Activated CD8-positive, alpha-beta T cell treated with anti-CD3 and anti-CD28 coated beads for 36 hours (primary cell): ENCODE results near the gene CAMK2N1. TPM values are rescaled to one million over a fixed set of nuclear protein-coding genes. Genes with fewer than 3 reads are reported as not detected.

Experiments used
- ATAC-seq: fragments of 200-7000 bp; cut with Tn5 transposase; one replicate; pipeline ENCODE4 v1.10.0; 2021; ENCODE audit warnings: mild to moderate bottlenecking, moderate library complexity
- CTCF ChIA-PET: fragments of 350-600 bp; sonication (Branson Sonifier 250); formaldehyde crosslinking; loops from one replicate; lab custom pipeline; 2021; ENCODE audit warnings: antibody characterized with exemption; lab: Charles Lee
- POLR2A ChIA-PET: fragments of 350-600 bp; sonication (Branson Sonifier 250); formaldehyde crosslinking; loops from one replicate; lab custom pipeline; 2021; ENCODE audit warnings: antibody characterized with exemption; lab: Charles Lee
- DNase-seq: peaks from one replicate; pipeline ENCODE4 v3.0.0-alpha.2; 2020
- H3K27ac Mint-ChIP-seq: one replicate; pipeline ENCODE4 v1.8.0; 2021; ENCODE audit warnings: mild to moderate bottlenecking, mixed read lengths
- H3K27me3 Mint-ChIP-seq: one replicate; pipeline ENCODE4 v1.8.0; 2021; ENCODE audit warnings: mixed read lengths
- H3K36me3 Mint-ChIP-seq: one replicate; pipeline ENCODE4 v1.8.0; 2021; ENCODE audit warnings: low read depth, mixed read lengths
- H3K4me1 Mint-ChIP-seq: one replicate; pipeline ENCODE4 v1.8.0; 2021; ENCODE audit warnings: low read depth, mixed read lengths
- H3K4me3 Mint-ChIP-seq: one replicate; pipeline ENCODE4 v1.8.0; 2021; ENCODE audit warnings: mild to moderate bottlenecking, moderate library complexity, mixed read lengths
- H3K9me3 Mint-ChIP-seq: one replicate; pipeline ENCODE4 v1.8.0; 2021; ENCODE audit warnings: mixed read lengths
- CTCF ChIP-seq: fragments of 200-600 bp; IDR thresholded peaks from one replicate; pipeline ENCODE4 v1.8.0; 2022; ENCODE audit warnings: antibody characterized with exemption, mild to moderate bottlenecking
- intact Hi-C: fragments of 100-400 bp; cut with micrococcal nuclease; formaldehyde crosslinking; loops from one replicate; pipeline ENCODE4 v1.10.0; 2022
- total RNA-seq, 2 experiments: library from RNA; stranded (reverse); gene quantifications; one replicate each; pipeline ENCODE4 v1.2.3, GENCODE V29; 2021

Gene CAMK2N1
- total RNA-seq, 2 experiments from 2014 or later, result 0.67 to 0.86 TPM

GRCh38 chr1:20439282-20439681, 46.7 kb downstream of the CAMK2N1 start:
- Mint-ChIP-seq H3K4me3 (no peak overlapping the region), H3K4me1 (no peaks in the 10 kb centered on the region), H3K9me3 (no peaks in the 10 kb centered on the region), H3K36me3 (no peaks in the 10 kb centered on the region), H3K27me3 (peaks cover 20% of the 10 kb centered on the region), H3K27ac (no peak overlapping the region)
- ChIA-PET CTCF (interaction anchor here (0.8 to 1.8 kb wide), 4 partner anchors 9 to 244 kb away, joined by 3 to 6 read pairs (median 4); no protein-coding TSS in a partner anchor), POLR2A (interaction anchor here (1.0 kb wide), 1 partner anchor 13 kb away, joined by 3 read pairs; no protein-coding TSS in a partner anchor)
- TF ChIP-seq CTCF, result no peak
- no peak for ATAC-seq
- intact Hi-C loops, result no loop called here
- no peak for DNase-seq

- H3K36me3 Mint-ChIP-seq, result no peaks in the 10 kb centered on the region
- intact Hi-C loops, result no loop called here
- H3K9me3 Mint-ChIP-seq, result no peaks in the 10 kb centered on the region
- no peaks in the 10 kb centered on the region for H3K4me1 Mint-ChIP-seq
- no peak for TF ChIP-seq CTCF
- H3K27ac Mint-ChIP-seq, result no peak overlapping the region
- ChIA-PET CTCF (interaction anchor here (1.8 kb wide), 1 partner anchor 56 kb away, joined by 6 read pairs; no protein-coding TSS in a partner anchor), POLR2A (interaction anchor here (0.6 kb wide), 1 partner anchor 110 kb away, joined by 3 read pairs; no protein-coding TSS in a partner anchor)
- peaks cover 26% of the 10 kb centered on the region for H3K27me3 Mint-ChIP-seq
- H3K4me3 Mint-ChIP-seq, result no peak overlapping the region
- DNase-seq, result no peak
- no peak for ATAC-seq
Measured at GRCh38 chr1:20437640-20438039, 48.4 kb downstream of the CAMK2N1 start.

GRCh38 chr1:20432891-20433290, 53.1 kb downstream of the CAMK2N1 start:
- H3K27ac Mint-ChIP-seq, result no peak overlapping the region
- ATAC-seq (no peak), DNase-seq (no peak)
- H3K9me3 Mint-ChIP-seq, result no peaks in the 10 kb centered on the region
- POLR2A ChIA-PET, result no interaction called here
- intact Hi-C loops, result no loop called here
- TF ChIP-seq CTCF, result no peak
- H3K27me3 Mint-ChIP-seq, result peaks cover 43% of the 10 kb centered on the region
- no peak overlapping the region for H3K4me3 Mint-ChIP-seq
- H3K4me1 Mint-ChIP-seq, result no peaks in the 10 kb centered on the region
- CTCF ChIA-PET, result interaction anchor here (1.0 to 3.8 kb wide), 4 partner anchors 61 to 219 kb away, joined by 4 to 17 read pairs (median 6); no protein-coding TSS in a partner anchor
- no peaks in the 10 kb centered on the region for H3K36me3 Mint-ChIP-seq

Other genes with a start within 250 kb of the CAMK2N1 start
- gene VWA5B1, start 195.3 kb downstream of the CAMK2N1 start, total RNA-seq, result not detected
- gene MUL1, start 21.9 kb upstream of the CAMK2N1 start, total RNA-seq, result 10 to 100 TPM; 11.9 to 12.0 TPM
- gene FAM43B, start 66.4 kb upstream of the CAMK2N1 start, total RNA-seq, result not detected
- gene CDA, start 102.9 kb upstream of the CAMK2N1 start, total RNA-seq, result not detected
- 1 to 10 TPM; 2.7 to 3.3 TPM for gene PINK1, start 147.2 kb upstream of the CAMK2N1 start, total RNA-seq
- gene DDOST, start 175.2 kb upstream of the CAMK2N1 start, total RNA-seq, result 100 to 1,000 TPM; 140 to 159 TPM
- gene KIF17, start 231.8 kb upstream of the CAMK2N1 start, total RNA-seq, result not detected
- 1 to 10 TPM; 1.3 to 1.6 TPM for gene SH2D5, start 246.5 kb upstream of the CAMK2N1 start, total RNA-seq